Liver (tissue), 9 donors: ENCODE measurements around the gene NOP14. TPM values are rescaled to one million over a fixed set of nuclear protein-coding genes. Genes with fewer than 3 reads are reported as not detected.

Source experiments
- DNase-seq: peaks from one replicate; pipeline ENCODE4 v3.0.0-alpha.2; 2017; ENCODE audit warnings: low spot score
- H3K27ac ChIP-seq, 2 donors: one replicate each; pipeline ENCODE4 v1.7.0; 2013; ENCODE audit warnings: inconsistent platforms in 2 of 2, low read length in 2 of 2, control low read depth in 1 of 2, low read depth in 1 of 2, mild to moderate bottlenecking in 1 of 2
- H3K27me3 ChIP-seq, 4 donors: one replicate each; pipeline versions ENCODE4 v1.6.1 to v1.7.0; 2013; ENCODE audit warnings: low read length in 3 of 4, inconsistent platforms in 1 of 4, mild to moderate bottlenecking in 1 of 4, moderate library complexity in 1 of 4; ENCODE audit not compliant: control insufficient read depth in 4 of 4, insufficient read depth in 4 of 4
- H3K36me3 ChIP-seq, 4 donors: one replicate each; pipeline versions ENCODE4 v1.6.1 to v1.7.0; 2013; ENCODE audit warnings: low read length in 3 of 4, mild to moderate bottlenecking in 3 of 4, low read depth in 1 of 4, moderate library complexity in 1 of 4; ENCODE audit not compliant: control insufficient read depth in 4 of 4, insufficient read depth in 3 of 4
- H3K4me1 ChIP-seq, 4 donors: one replicate each; pipeline versions ENCODE4 v1.6.1 to v1.7.0; 2013; ENCODE audit warnings: low read length in 3 of 4, mild to moderate bottlenecking in 3 of 4, moderate library complexity in 1 of 4; ENCODE audit not compliant: control insufficient read depth in 4 of 4, insufficient read depth in 4 of 4
- H3K4me3 ChIP-seq, 3 donors: one replicate each; pipeline versions ENCODE4 v1.6.1 to v1.7.0; 2013; ENCODE audit warnings: low read length in 3 of 3, control low read depth in 1 of 3, low read depth in 1 of 3, mild to moderate bottlenecking in 1 of 3
- H3K9ac ChIP-seq, 2 donors: one replicate each; pipeline ENCODE4 v1.7.0; 2013; ENCODE audit warnings: low read length in 2 of 2, mild to moderate bottlenecking in 2 of 2, moderate library complexity in 2 of 2, control low read depth in 1 of 2, low read depth in 1 of 2
- H3K9me3 ChIP-seq, 4 donors: one replicate each; pipeline versions ENCODE4 v1.6.1 to v1.7.0; 2013; ENCODE audit warnings: low read length in 3 of 4; ENCODE audit not compliant: control insufficient read depth in 4 of 4
- FOXA1 ChIP-seq: IDR thresholded peaks from 2 replicates; pipeline ENCODE4 v1.6.1; 2016; ENCODE audit warnings: antibody characterized with exemption
- GABPA ChIP-seq, 2 donors: IDR thresholded peaks in 1 of 2; conservative IDR thresholded peaks in 1 of 2; 2 replicates each; pipeline ENCODE4 v1.6.1; 2016; ENCODE audit warnings: antibody characterized with exemption in 2 of 2, mild to moderate bottlenecking in 1 of 2, moderate library complexity in 1 of 2
- HNF4A ChIP-seq, 2 donors: conservative IDR thresholded peaks; 2 replicates each; pipeline ENCODE4 v1.6.1; 2016; ENCODE audit warnings: antibody characterized with exemption in 2 of 2, mild to moderate bottlenecking in 2 of 2
- HNF4G ChIP-seq: IDR thresholded peaks from 2 replicates; pipeline ENCODE4 v1.6.1; 2016; ENCODE audit warnings: antibody characterized with exemption
- JUND ChIP-seq, 2 donors: IDR thresholded peaks; 2 replicates each; pipeline ENCODE4 v1.6.1; 2016; ENCODE audit warnings: antibody characterized with exemption in 2 of 2
- NR2F2 ChIP-seq: IDR thresholded peaks from 2 replicates; pipeline ENCODE4 v1.6.1; 2016; ENCODE audit warnings: antibody characterized with exemption
- RAD21 ChIP-seq, 2 donors: IDR thresholded peaks; 2 replicates each; pipeline ENCODE4 v1.6.1; 2016; ENCODE audit warnings: antibody characterized with exemption in 2 of 2, mild to moderate bottlenecking in 2 of 2
- RXRA ChIP-seq, 2 donors: IDR thresholded peaks; 2 replicates each; pipeline ENCODE4 v1.6.1; 2017 to 2018; ENCODE audit warnings: antibody characterized with exemption in 2 of 2, mild to moderate bottlenecking in 1 of 2
- SP1 ChIP-seq: IDR thresholded peaks from 2 replicates; pipeline ENCODE4 v1.6.1; 2018; ENCODE audit warnings: antibody characterized with exemption, mild to moderate bottlenecking
- TAF1 ChIP-seq: conservative IDR thresholded peaks from 2 replicates; pipeline ENCODE4 v1.6.1; 2016; ENCODE audit warnings: antibody characterized with exemption, mild to moderate bottlenecking
- YY1 ChIP-seq: IDR thresholded peaks from 2 replicates; pipeline ENCODE4 v1.6.1; 2016; ENCODE audit warnings: antibody characterized with exemption, mild to moderate bottlenecking
- WGBS: extraction: QIAGEN DNeasy Blood & Tissue Kit; methylation state at CpG from one replicate; pipeline ENCODE4 v1.1.7; 2013; 5-methylcytosine and 5-hydroxymethylcytosine counted together
- polyA plus RNA-seq, 2 donors: library from polyadenylated mRNA; stranded (reverse) in 1 of 2; unstranded in 1 of 2; fragments of 200-250 nt in 1 of 2; fragments of >200 nt in 1 of 2; fragmentation: Nextera tagmentation in 1 of 2; extraction: Ambion mirVana in 1 of 2; gene quantifications; one replicate each; pipeline versions ENCODE4 v1.2.1 to v1.2.3, GENCODE V29; 2013 to 2015
- total RNA-seq, 2 donors: library from RNA; depleted of rRNA; stranded (reverse); fragments of >200 nt; gene quantifications; one replicate each; pipeline ENCODE4 v1.2.3, GENCODE V29; 2014
- TF ChIP-seq, protein P1 (sequence below): IDR thresholded peaks from 2 replicates; pipeline ENCODE4 v1.6.1; 2016; ENCODE audit warnings: antibody characterized with exemption
- TF ChIP-seq, protein P2 (sequence below): fragments of 150-350 bp; IDR thresholded peaks from 2 replicates; pipeline ENCODE4 v1.5.1; 2017; ENCODE audit warnings: improper control_type of control experiment, low read depth, low read length; ENCODE audit not compliant: missing input control
- TF ChIP-seq, protein P3 (sequence below): IDR thresholded peaks from 2 replicates; pipeline ENCODE4 v1.6.1; 2016; ENCODE audit warnings: antibody characterized with exemption
- TF ChIP-seq, protein P4 (sequence below): IDR thresholded peaks from 2 replicates; pipeline ENCODE4 v1.6.1; 2016; ENCODE audit warnings: antibody characterized with exemption
- donor health status: healthy.
- donor health status: healthy.
- donor health status: healthy.
- donor health status: healthy.
- donor health status: healthy.

NOP14 gene
- total and polyA plus RNA-seq, 4 donors: 10.5 to 22.9 (median 14.4) TPM

DNA sequence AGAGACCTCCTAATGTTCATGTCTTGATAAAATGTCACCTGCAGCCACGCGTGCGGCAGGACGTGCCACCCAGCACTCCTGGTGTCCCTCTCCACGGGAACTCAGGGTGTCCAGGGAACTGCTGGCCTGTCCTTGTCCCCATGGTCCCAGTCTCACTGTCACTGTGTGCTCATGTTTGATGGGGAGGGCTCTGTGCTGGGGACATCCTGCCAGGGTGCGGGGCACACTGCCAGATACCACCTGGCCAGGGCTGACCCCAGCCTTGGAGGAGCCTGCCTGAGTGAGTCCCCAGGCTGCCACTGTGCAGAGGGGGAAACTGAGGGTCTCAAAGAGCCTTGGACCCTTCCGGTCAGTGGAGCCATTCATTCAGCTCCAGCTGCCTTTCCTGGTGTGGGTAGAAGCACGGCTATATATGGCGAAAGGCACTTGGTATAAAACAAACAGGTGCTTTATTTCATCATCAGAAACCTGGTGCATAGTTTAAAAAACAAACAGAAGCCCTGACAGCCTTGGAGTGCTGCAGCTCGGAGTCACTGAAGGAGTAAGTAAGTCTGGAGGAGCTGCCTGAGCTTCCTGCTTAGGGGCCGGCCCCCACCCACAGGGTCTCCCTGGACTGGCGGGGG lies 33.0 kb downstream of the NOP14 start:
- Histone ChIP-seq H3K9me3 (no peaks in the 10 kb centered on the region), H3K27ac (peak overlapping the region; percentile 11 to 25), H3K27me3 (no peaks in the 10 kb centered on the region), H3K4me1 (peaks cover 0 to 21% (median 14%) of the 10 kb centered on the region in 4 donors), H3K9ac (no peak overlapping the region), H3K36me3 (peaks cover 11 to 33% (median 17%) of the 10 kb centered on the region in 4 donors), H3K4me3 (no peak overlapping the region)
- WGBS: 75% methylated on average over 12 of the region's 12 CpGs
- DNase-seq: no peak
- peak; percentile 12 to 32 for TF ChIP-seq HNF4A (conservative IDR thresholded peaks at IDR 0.05)
- peak in 1 of 2 donors; percentile 11 for TF ChIP-seq RAD21 (IDR thresholded peaks at IDR 0.05)
- TF ChIP-seq, protein P1, sequence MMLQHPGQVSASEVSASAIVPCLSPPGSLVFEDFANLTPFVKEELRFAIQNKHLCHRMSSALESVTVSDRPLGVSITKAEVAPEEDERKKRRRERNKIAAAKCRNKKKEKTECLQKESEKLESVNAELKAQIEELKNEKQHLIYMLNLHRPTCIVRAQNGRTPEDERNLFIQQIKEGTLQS: peak; percentile 51
- peak; percentile 14 for TF ChIP-seq SP1
- TF ChIP-seq JUND (IDR thresholded peaks at IDR 0.05): no peak
- TF ChIP-seq, protein P2, sequence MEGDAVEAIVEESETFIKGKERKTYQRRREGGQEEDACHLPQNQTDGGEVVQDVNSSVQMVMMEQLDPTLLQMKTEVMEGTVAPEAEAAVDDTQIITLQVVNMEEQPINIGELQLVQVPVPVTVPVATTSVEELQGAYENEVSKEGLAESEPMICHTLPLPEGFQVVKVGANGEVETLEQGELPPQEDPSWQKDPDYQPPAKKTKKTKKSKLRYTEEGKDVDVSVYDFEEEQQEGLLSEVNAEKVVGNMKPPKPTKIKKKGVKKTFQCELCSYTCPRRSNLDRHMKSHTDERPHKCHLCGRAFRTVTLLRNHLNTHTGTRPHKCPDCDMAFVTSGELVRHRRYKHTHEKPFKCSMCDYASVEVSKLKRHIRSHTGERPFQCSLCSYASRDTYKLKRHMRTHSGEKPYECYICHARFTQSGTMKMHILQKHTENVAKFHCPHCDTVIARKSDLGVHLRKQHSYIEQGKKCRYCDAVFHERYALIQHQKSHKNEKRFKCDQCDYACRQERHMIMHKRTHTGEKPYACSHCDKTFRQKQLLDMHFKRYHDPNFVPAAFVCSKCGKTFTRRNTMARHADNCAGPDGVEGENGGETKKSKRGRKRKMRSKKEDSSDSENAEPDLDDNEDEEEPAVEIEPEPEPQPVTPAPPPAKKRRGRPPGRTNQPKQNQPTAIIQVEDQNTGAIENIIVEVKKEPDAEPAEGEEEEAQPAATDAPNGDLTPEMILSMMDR: no peak
- no peak for TF ChIP-seq TAF1

DNA sequence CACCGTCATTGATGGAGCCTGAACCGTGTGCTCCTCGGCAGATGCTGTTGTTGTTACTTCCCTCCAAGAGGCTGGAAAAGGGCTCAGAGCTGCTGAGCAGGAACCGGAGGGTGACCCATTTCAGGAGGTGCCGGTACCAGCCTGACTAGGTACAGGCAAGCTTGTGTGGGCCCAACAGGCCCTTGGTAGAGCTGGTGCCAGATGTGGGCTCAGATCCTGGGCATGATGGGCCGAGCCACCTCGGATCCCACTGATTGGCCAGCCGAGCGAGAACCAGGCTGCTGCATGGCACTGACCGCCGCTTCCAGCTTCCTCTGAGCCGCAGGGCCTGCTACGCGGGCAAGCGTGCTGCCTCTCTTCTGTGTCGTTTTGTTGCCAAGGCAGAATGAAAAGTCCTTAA lies 33.7 kb downstream of the NOP14 start:
- DNase-seq: no peak
- H3K36me3 ChIP-seq: peaks cover 11 to 33% (median 20%) of the 10 kb centered on the region in 4 donors
- H3K27me3 ChIP-seq: no peaks in the 10 kb centered on the region
- H3K9me3 ChIP-seq: no peaks in the 10 kb centered on the region
- peaks cover 0 to 24% (median 14%) of the 10 kb centered on the region in 4 donors for H3K4me1 ChIP-seq
- H3K9ac ChIP-seq: no peak overlapping the region
- no peak overlapping the region for H3K4me3 ChIP-seq
- 94% methylated on average over 16 of the region's 16 CpGs for WGBS
- TF ChIP-seq NR2F2: no peak
- TF ChIP-seq YY1: no peak
- TF ChIP-seq FOXA1: no peak
- no peak for TF ChIP-seq SP1
- TF ChIP-seq JUND (IDR thresholded peaks at IDR 0.05): no peak
- TF ChIP-seq, protein P3, sequence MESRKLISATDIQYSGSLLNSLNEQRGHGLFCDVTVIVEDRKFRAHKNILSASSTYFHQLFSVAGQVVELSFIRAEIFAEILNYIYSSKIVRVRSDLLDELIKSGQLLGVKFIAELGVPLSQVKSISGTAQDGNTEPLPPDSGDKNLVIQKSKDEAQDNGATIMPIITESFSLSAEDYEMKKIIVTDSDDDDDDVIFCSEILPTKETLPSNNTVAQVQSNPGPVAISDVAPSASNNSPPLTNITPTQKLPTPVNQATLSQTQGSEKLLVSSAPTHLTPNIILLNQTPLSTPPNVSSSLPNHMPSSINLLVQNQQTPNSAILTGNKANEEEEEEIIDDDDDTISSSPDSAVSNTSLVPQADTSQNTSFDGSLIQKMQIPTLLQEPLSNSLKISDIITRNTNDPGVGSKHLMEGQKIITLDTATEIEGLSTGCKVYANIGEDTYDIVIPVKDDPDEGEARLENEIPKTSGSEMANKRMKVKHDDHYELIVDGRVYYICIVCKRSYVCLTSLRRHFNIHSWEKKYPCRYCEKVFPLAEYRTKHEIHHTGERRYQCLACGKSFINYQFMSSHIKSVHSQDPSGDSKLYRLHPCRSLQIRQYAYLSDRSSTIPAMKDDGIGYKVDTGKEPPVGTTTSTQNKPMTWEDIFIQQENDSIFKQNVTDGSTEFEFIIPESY: no peak
- TF ChIP-seq HNF4A (conservative IDR thresholded peaks at IDR 0.05): no peak
- TF ChIP-seq GABPA (IDR thresholded peaks at IDR 0.05 in 1 of 2, conservative IDR thresholded peaks at IDR 0.05 in 1 of 2): no peak
- no peak for TF ChIP-seq RAD21 (IDR thresholded peaks at IDR 0.05)
- TF ChIP-seq, protein P2: no peak
- TF ChIP-seq, protein P4, sequence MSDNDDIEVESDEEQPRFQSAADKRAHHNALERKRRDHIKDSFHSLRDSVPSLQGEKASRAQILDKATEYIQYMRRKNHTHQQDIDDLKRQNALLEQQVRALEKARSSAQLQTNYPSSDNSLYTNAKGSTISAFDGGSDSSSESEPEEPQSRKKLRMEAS: no peak
- TF ChIP-seq HNF4G: no peak
- TF ChIP-seq, protein P1: no peak
- TF ChIP-seq RXRA (IDR thresholded peaks at IDR 0.05): no peak
- H3K27ac ChIP-seq: no peak overlapping the region
